HL-60/S4 treated with retinoic acid at 250 ng/mL for 4 days and 3 days (cell line): ENCODE data around the gene TTL.
"Not testable (repeated sequence)": the region's sequence is repeated elsewhere in the genome, so short reads cannot be mapped to it uniquely, and the experiment has no call there.

ENCODE experiments used
- in situ Hi-C: fragments of 300-500 bp; cut with MboI; formaldehyde crosslinking; loops from 2 replicates; pipeline ENCODE4 v1.7.0; 2022; ENCODE audit warnings: low sequenced_read_pairs

Gene TTL

DNA sequence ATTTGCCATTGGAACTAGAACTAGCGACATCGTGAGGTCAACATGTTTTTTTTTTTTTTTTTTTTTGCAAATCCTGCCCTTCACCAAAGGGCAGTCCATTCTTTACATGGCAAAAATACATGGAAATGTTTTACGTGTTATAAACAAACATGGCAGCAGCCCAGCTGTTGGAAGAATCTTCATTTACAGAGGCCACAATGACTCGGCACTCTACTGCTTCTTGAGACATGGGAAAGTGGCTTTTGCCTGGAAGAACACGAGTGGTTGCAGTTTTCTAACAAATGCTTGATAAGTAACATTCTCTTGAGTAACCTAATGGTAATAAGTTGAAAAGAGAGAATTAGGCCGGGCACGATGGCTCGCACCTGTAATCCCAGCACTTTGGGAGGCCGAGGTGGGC, 37.5 kb downstream of the TTL start:
- in situ Hi-C loops = no loop called here

DNA sequence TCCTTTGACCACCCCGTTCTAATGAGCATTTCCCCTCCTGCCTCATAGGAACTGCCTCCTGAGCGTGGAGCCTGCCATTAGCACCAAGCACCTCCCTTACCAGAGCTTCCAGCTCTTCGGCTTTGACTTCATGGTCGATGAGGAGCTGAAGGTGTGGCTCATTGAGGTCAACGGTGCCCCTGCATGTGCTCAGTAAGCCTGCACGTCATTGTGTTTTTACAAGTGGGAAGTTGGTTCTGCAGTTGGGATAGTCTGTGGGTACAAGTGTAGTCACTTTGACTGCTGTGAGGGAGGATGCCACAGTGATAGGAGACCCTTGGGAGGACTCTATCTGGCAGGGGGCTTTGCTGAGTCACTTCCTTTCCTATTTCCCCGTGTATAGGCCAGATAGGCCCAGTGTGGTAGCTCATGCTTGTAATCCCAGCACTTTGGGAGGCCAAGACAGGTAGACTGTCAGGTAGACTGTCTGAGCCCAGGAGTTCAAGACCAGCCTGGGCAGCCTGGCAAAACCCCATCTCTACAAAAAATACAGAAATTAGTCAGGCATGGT, 38.4 kb downstream of the TTL start:
- in situ Hi-C loops = no loop called here

DNA sequence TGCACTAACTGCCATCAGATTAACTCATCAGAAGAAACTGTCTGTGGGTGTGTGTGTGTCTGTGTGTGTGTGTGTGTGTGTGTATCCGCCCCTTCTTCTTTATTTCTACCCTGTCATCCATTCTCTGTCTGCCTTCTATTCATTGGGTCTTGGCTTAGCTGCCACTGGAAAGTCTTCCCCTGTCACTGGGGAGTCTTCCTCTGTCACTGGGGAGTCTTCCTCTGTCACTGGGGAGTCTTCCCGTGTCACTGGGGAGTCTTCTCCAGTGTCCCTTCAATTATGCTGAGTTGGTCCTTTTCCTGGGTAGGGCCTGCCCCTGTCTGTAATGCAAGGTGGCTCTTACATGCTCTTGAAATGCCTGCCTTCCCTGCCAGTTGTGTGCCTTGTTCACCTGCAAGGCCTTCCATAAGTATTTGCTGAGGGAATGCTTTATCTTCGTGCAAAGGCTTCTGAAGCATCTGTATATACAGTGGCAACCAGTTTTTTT, 41.4 kb downstream of the TTL start:
- in situ Hi-C loops = no loop called here

DNA sequence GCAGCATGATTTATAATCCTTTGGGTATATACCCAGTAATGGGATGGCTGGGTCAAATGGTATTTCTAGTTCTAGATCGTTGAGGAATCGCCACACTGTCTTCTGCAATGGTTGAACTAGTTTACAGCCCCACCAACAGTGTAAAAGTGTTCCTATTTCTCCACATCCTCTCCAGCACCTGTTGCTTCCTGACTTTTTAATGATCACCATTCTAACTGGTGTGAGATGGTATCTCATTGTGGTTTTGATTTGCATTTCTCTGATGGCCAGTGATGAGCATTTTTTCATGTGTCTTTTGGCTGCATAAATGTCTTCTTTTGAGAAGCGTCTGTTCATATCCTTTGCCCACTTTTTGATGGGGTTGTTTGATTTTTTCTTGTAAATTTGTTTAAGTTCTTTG, 42.3 kb downstream of the TTL start:
- in situ Hi-C loops = not testable (repeated sequence)

DNA sequence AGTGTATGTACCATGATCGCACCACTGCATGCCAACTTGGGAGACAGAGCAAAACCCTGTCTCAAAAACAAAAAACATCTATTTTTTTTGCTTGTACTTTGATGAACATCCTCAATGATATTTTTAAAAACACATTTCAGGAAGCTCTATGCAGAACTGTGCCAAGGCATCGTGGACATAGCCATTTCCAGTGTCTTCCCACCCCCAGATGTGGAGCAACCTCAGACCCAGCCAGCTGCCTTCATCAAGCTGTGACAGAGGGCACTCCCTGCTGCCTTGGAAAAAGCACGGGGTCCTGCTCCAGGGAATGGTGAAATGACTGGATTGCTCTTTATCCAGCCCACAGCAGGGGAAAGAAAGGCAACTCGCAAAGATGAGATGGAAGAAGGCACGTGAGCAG, 46.6 kb downstream of the TTL start:
- in situ Hi-C loops = no loop called here

DNA sequence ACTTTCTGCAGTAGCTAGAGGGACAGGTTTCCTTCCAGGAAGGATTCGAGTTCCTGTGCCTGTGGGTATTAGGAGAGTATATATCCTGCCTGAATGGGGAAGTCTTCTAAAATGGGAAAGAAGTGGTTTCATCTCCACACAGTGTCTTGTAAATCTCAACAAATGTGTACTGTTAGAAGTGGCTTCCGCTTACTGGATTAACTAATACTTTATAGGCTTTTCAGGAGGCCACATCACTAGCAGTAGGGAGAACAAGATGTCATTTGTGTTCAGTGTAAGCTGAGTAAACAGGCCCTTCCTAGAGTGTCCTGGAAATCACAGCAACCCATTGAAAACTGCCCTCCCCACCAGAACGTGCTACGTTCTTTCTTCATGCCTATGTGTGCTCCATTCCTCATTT, 47.8 kb downstream of the TTL start:
- in situ Hi-C loops = no loop called here

DNA sequence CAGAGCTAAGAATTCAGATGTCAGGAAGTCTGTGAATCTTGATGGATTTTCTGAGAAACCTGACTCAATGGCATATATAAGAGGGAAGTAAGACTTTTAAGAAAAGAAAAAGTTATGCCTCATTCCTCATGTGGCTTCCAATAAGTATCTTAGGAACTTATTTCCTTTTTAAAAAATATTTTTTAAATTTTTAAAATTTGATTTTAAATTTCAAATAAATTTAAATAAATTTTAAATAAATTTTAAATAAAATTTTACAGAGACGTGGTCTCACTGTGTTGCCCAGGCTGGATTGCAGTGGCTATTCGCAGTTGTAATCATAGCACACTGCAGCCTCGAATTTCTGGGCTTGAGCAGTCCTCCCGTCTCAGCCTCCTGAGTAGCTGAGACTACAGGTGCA, 48.8 kb downstream of the TTL start:
- in situ Hi-C loops = no loop called here

DNA sequence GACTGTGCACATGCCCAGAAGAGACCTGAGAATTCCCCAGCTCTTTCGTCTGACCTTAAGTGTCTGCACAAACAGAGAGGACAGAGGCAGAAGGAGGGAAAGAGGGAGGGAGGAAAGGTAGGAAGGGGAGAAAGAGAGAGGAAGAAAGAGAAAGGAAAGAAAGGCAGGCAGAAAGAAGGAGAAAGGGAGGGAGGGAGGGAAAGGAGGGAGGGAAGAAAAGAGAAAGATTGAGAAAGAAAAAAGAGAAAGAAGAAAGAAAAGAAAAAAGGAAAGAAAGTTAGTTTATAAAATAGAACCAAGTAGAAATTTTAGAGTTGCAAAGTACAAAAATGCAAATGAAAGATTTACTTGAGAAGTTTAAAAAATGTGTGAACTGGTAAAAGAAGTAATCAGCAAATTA, 52.9 kb downstream of the TTL start:
- in situ Hi-C loops = no loop called here

DNA sequence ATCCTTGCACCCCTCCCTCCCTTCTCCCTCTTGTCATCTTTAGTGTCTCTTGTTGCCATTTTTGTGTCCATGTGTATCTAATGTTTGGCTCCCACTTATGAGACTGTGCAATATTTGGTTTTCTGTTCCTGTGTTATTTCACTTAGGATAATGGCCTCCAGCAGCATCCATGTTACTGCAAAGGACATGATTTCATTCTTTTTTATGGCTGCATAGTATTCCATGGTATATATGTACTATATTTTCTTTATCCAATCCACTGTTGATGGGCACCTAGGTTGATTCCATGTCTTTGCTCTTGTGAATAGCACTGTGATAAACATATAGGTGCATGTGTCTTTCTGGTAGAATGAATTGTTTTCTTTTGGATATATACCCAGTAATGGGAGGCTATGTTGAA, 54.7 kb downstream of the TTL start:
- in situ Hi-C loops = not testable (repeated sequence)

DNA sequence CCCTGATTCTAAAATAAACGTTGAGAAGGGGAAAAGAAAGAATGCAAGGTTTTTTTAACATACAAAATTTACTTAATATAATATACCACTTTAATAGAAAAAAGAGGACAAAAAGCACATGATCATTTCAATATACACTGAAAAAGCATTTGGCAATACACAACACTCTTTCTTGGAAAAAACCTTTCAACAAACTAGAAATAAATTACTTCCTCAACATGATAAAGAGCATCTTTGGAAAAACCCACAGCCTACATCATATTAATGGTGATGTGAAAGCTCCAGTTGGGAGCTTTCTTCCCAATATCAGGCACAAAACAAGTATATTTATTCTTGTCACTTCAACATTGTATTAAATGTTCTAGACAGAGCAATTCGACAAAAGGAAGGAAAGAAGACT, 57.4 kb downstream of the TTL start:
- in situ Hi-C loops = no loop called here

DNA sequence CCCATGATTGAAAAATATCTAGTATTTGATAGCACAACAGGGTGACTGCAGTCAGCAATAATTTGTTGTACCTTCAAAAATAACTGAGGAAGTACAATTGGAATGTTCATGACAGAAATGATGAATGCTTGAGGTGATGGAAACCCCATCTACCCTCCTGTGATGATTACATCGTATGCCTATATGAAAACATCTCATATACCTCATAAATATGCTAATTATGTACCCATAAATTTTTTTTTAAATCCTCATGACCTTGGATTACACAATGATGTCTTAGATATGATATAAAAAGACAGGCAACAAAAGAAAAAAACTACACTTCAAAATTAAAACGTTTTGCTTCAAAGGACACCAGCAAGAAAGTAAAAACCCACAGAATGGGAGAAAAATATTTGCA, 59.0 kb downstream of the TTL start:
- in situ Hi-C loops = no loop called here

DNA sequence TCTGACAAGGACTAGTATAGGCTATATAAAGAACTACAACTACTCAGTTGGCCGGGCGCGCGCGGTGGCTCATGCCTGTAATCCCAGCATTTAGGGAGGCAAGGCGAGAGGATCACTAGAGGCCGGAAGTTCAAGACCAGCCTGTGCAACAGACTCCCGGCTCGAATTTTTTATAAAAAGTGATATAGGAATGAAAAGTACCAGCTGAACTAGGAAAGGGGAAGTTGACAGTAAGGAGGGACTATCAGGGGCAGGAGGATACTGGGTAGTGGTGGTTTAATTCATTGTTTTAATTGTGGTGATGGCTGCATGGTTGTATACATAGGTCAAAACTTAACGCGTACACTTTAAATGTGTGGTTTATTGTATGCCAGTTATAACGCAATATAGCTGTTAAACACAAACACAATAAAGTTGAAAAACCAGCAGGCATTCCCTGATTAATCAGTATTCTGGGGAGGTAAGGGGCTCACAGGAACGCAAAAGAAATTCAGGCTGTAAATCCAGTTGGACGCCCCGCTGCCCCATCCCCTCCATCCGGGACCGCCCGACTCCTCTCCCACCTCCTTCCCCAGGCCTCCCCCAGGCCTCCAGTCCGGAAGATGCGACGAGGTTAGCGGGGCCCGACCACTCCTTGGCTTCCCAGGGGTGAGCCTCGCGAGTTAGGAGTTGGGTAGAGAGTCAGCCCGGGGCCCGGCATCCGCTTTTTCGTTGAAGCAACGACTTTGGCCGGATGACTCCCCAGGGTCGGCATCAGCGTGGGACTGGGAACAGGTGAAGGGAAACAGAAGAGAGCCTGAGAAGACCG, 59.6 kb downstream of the TTL start:
- in situ Hi-C loops = no loop called here

DNA sequence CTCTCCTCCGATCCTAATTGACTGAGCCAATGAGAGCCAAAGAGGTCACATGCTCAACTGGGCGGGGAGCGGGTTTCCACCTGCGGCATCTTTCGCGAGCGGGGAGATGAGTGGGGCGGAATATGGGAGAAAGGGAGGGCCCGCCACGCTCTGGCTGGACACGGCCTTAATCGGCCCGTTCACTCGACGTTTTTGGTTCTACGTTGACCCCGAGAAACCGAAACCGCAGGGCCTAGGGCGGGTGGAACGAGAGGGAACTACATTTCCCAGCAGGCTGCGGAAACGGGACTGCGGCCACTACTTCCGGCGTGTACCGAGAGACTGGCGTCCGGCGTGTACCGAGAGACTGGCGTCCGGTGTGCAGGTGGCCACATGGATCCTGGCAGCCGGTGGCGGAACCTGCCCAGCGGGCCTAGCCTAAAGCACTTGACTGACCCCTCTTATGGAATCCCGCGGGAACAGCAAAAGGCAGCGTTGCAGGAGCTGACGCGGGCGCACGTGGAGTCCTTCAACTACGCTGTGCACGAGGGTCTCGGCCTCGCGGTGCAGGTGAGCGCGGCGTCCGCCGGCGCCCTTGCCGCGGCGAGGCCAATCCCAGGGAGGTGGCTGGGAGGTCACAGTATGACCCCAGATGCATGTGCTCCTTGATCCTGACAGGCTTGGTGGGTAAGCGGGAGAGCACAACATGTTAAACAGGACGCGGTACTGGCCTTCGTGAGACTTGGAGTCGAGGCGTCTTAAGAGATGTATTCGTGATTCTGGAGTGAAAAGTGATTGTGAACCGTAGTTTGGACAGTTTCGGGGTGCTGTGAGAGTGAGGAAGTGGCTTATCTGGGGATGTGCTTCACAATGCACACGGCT, 60.4 kb downstream of the TTL start, which contains the start of gene POLR1B:
TSS of gene POLR1B (plus strand) at position 343 of the 861 bp plus-strand sequence. CDS start at position 373, 30 bp downstream.
- in situ Hi-C loops = no loop called here

DNA sequence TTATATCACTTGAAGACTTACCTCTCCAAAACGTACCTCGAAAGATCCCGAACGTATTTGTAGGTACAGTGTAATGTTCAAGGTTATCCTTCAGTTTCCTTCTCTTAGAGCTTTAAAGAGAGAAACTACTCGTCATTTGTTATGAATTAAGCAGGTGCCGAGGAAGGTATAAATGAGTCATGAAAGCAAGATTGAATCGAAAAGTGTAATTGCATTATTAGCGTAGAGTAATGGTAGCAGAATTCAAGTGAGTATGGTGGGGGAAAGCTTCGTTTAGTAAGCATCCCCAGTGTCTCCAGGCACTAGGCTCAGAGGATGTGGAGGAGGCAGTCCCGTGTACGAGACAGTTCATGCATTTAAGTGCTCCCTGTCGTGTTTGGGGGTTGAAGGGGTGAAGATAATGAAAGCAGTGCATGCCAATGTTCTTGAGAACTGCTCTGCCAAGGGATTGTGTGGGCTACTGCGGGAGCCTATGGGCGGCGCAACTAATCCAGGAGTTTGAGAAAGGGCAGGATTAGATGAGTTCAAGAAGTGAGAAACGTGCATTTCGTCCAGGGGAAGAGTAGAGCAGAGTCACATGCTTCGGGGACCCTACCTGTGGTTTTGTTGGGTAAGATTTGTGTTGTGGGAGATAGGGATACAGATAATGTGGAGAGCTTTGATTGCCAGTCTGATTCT, 61.2 kb downstream of the TTL start:
- in situ Hi-C loops = no loop called here

DNA sequence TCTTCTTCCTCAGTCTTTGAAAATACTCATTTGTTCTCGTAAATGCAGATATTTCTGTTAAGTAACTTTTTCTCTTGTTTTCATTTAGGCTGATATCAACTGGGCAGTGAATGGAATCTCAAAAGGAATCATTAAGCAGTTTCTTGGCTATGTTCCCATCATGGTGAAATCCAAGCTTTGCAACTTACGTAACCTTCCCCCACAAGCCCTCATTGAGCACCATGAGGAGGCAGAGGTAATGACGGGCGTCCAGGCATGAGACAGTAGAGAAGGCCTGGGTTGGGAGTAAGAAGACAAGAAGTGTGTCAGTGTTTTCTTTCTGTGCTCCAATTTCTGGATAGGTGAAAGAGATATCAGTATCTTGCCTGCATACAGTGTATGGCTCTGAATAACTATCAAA, 65.4 kb downstream of the TTL start:
- in situ Hi-C loops = no loop called here

DNA sequence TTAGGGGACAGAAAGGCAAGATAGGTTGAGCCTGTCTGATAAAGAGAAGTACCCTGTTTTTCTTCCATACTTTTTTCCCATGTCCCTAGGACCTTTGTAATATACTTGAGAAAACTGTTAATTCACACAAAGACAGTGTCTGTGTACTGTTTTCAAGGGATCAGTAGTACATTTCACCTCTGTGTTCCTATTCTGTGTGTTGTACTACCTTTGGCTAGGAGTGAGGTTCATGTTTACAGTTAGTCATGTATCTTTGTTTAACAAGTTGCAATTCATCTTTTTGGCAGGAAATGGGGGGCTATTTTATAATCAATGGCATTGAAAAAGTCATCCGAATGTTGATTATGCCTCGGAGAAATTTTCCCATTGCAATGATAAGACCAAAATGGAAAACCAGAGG, 67.0 kb downstream of the TTL start:
- in situ Hi-C loops = no loop called here

DNA sequence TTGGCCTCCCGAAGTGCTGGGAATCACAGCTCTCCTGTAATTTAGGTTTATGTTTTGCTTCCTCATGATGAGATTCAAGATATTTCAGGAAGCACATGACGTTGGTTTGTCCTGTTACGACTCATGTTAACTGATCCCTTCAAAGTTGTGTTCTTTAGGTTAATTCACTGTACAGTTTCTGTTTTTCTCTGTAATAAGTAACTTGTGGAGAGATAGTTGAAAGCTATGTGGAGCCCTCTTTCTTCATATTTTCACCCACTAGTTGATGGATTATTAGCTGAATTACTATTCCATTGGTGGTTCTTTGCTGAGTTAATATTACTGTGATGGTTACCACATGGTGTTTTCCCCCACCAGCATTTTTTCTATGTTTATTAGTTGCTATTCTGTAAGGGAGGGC, 84.1 kb downstream of the TTL start:
- in situ Hi-C loops = loop anchor here (25.0 kb wide), 1 partner anchor 679 kb away; the partner anchor contains the start of genes ANAPC1 and MERTK

DNA sequence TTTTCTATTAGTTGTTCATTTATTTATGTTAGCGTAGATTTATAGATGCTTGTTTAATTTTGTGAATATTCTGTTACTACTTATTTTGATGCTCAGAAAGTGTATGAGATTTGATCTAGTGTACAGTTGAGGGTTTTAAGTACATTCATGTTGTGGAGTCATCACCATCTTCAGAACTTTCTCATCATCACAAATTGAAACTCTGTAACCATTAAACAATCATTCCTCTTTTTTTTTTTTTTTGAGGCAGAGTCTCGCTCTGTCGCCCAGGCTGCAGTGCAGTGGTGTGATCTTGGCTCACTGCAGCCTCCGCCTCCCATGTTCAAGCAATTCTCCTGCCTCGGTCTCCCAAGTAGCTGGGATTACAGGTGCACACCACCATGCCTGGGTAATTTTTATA, 84.6 kb downstream of the TTL start:
- in situ Hi-C loops = loop anchor here (25.0 kb wide), 1 partner anchor 679 kb away; the partner anchor contains the start of genes ANAPC1 and MERTK

DNA sequence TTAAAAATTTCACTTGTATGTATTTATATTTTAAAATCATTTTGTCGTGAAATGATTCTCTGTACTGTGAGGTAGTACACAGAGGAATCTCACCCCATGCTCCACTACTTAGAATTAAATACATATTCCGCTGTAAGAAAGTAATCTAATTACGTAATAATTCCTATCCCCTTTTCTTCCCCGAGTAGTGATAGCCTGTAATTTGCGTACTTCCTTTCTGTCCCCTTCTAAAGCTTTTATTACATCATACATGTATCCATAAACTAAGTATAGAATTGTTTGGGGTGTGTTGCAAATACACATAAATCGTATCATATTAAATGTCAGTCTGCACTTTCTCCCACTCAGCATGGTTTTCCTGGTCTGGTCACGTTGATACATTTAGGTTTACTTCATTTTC, 90.0 kb downstream of the TTL start:
- in situ Hi-C loops = loop anchor here (25.0 kb wide), 1 partner anchor 685 kb away; the partner anchor contains the start of genes ANAPC1 and MERTK

DNA sequence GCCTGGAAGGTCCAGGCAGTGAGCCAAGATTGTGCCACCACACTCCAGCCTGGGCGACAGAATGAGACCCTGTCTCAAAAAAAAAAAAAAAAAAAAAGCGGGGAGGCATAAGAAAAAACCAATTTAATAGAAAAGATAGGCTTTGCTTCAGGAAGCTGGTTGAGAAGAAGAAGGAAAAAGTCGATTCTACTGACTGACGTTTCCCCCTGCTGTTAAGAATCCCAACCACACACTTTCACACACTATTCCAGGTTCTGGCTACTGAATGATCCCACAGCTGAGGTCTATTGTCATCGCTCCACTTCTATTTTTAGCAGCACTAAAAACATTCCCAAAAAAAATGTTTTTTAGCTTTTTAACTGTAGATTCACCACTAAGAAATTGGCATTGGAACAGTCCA, 95.8 kb downstream of the TTL start:
- in situ Hi-C loops = no loop called here

DNA sequence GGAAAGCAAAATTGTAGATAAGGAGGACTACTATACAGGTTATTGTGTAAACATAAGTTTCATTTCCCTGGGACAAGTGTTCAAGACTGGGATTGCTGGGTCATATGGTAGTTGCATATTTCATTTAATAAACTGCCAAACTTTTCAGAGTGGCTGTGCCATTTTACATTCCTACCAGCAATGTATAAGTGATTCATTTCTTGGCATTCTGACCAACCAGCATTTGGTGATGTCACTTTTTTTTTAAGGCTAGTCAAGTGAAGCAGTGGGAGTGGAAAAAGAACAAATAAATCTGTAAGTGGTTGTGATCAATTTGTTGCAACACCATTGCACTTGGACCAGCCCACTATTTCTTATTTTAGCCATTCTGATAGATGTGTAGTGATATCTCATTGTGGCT, 97.3 kb downstream of the TTL start:
- in situ Hi-C loops = no loop called here
